PC-9 (cell line): ENCODE data around the gene SAMD1.

Experiments used
- CTCF ChIP-seq: fragments of 200-600 bp; sonication (generic); conservative IDR thresholded peaks from 2 replicates; pipeline ENCODE4 v1.6.1; 2017; ENCODE audit warnings: mixed run types, antibody characterized with exemption, mild to moderate bottlenecking, moderate library complexity
- EZH2 ChIP-seq: fragments of 200-600 bp; sonication (generic); IDR thresholded peaks from 2 replicates; pipeline ENCODE4 v1.8.0; 2017; ENCODE audit warnings: antibody characterized with exemption, low read depth

GRCh38 chr19:14093117-14093823 is 2.7 kb upstream of the SAMD1 start:
- TF ChIP-seq CTCF (no peak), EZH2 (no peak)
